Left ventricle myocardium superior (tissue), 1 donor: Measurements from ENCODE around the gene SSNA1. TPM values are rescaled to one million over a fixed set of nuclear protein-coding genes. Genes with fewer than 3 reads are reported as not detected.

Experiments
- ATAC-seq: fragments of 200-7000 bp; cut with Tn5 transposase; one replicate; pipeline ENCODE4 v1.9.1; 2020; ENCODE audit warnings: mild to moderate bottlenecking, moderate library complexity
- DNase-seq: peaks from one replicate; pipeline ENCODE4 v3.0.0-alpha.2; 2020
- intact Hi-C: fragments of 100-400 bp; cut with micrococcal nuclease; formaldehyde crosslinking; loops from one replicate; pipeline ENCODE4 v1.11.0; 2022
- long read RNA-seq: library from polyadenylated mRNA; unstranded; transcript quantifications from one replicate; pipeline ENCODE4 v2.0.0, GENCODE V29; 2021
- total RNA-seq: library from RNA; stranded (reverse); fragmentation: NEBNext Ultra II Directional; extraction: Animal tissue kit (Norgen Biotek cat#: 25700); gene quantifications from one replicate; pipeline ENCODE4 v1.2.1, GENCODE V29; 2021
- donor health status: DM: no; HTN: yes; CAD: no; lungs with severe emphysema.

SSNA1 gene, protein sequence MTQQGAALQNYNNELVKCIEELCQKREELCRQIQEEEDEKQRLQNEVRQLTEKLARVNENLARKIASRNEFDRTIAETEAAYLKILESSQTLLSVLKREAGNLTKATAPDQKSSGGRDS
- total RNA-seq, result 77.7 TPM
- long read RNA-seq, transcript SSNA1-201 (3 exons, 896 nt), result minor isoform, 60 of 170 reads
- long read RNA-seq, transcript SSNA1-202 (2 exons, 1,170 nt), result major isoform, 95 of 170 reads
- long read RNA-seq, partial matches to known transcripts, result 0 of 170 reads
- long read RNA-seq, other reads (novel, unspliced or antisense), result 13 of 170 reads

DNA sequence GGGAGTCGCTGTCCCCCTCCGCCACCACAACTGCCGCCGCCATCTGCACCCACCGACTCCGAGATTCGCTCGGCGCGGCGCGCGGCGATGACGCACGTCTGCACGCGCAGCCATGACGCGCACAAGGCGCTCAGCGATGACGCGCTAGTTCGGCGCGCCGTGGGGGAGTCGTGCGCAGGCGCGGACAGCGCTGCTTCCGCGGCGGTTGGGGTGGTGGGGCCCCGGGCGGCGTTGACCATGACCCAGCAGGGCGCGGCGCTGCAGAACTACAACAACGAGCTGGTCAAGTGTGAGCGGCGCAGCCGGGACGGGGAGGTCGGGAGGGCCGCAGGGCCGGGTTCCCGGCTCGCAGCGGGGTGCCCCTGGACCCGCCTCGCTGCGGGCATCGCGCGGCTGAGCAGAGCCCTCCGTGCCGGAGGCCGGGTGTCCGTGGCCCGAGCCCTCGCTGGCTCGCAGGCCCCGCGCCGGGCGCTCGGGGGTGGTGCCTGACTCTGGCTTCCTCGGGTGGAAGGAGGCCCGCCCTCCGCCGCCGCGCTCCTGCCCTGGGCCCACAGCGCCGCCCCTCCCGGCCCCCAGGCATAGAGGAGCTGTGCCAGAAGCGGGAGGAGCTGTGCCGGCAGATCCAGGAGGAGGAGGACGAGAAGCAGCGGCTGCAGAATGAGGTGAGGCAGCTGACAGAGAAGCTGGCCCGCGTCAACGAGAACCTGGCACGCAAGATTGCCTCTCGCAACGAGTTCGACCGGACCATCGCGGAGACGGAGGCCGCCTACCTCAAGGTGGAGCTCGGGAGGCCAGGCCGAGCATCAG, at the start of gene SSNA1, which contains the start of gene ANAPC2:
Gene SSNA1 (plus strand): TSS at position 187 of the 807 bp plus-strand sequence. CDS start 51 bp downstream, at position 238.
Gene ANAPC2 (minus strand): TSS at position 71 of the 807 bp plus-strand sequence. CDS start 28 bp downstream, at position 43.
- ATAC-seq (peak; percentile 90), DNase-seq (peak; percentile 98)
- intact Hi-C loops, result no loop called here

DNA sequence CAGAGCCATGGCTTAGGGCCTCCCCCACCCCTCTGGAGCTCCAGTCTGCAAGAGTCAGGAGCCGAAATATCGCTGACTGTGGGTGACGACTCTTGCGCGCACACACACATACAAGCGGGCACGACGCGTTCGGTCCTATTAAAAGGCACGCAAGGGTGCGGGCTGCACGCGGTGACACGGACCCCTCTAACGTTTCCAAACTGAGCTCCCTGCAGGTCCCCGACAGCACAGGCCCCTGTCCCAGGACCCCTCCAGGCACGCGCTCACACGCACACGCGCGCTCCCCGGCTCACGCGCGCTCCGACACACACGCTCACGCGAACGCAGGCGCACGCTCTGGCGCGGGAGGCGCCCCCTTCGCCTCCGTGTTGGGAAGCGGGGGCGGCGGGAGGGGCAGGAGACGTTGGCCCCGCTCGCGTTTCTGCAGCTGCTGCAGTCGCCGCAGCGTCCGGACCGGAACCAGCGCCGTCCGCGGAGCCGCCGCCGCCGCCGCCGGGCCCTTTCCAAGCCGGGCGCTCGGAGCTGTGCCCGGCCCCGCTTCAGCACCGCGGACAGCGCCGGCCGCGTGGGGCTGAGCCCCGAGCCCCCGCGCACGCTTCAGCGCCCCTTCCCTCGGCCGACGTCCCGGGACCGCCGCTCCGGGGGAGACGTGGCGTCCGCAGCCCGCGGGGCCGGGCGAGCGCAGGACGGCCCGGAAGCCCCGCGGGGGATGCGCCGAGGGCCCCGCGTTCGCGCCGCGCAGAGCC, 49.6 kb upstream of the SSNA1 start, which contains the start of gene GRIN1:
Gene GRIN1 (plus strand): TSS at position 433 of the 746 bp plus-strand sequence. CDS start 333 bp downstream, outside the sequence.
- ATAC-seq, result peak; percentile 86
- peak; percentile 68 for DNase-seq
- intact Hi-C loops, result no loop called here

DNA sequence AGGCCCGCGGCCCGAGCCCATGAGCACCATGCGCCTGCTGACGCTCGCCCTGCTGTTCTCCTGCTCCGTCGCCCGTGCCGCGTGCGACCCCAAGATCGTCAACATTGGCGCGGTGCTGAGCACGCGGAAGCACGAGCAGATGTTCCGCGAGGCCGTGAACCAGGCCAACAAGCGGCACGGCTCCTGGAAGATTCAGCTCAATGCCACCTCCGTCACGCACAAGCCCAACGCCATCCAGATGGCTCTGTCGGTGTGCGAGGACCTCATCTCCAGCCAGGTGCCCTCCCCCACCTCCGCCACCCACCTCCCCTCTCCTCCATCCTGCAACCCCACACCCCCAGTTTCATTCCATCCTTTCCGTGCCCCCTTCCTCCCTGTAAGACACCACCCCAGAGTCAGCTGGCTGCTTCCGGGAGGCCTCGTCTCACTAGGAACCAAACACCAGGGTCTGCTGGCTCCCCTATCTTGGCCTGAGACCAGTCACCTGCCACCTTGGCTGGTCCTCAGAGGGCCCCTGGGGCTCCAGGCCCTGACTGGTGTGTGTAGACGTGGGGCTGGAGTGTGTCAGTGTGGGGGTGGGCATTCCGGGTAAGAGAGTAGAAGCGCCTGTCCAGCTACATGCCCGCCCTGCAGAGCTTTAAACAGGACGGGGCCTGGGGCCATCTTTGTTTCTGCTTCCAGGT, 48.9 kb upstream of the SSNA1 start:
- no peak for DNase-seq
- ATAC-seq, result no peak
- intact Hi-C loops, result no loop called here

DNA sequence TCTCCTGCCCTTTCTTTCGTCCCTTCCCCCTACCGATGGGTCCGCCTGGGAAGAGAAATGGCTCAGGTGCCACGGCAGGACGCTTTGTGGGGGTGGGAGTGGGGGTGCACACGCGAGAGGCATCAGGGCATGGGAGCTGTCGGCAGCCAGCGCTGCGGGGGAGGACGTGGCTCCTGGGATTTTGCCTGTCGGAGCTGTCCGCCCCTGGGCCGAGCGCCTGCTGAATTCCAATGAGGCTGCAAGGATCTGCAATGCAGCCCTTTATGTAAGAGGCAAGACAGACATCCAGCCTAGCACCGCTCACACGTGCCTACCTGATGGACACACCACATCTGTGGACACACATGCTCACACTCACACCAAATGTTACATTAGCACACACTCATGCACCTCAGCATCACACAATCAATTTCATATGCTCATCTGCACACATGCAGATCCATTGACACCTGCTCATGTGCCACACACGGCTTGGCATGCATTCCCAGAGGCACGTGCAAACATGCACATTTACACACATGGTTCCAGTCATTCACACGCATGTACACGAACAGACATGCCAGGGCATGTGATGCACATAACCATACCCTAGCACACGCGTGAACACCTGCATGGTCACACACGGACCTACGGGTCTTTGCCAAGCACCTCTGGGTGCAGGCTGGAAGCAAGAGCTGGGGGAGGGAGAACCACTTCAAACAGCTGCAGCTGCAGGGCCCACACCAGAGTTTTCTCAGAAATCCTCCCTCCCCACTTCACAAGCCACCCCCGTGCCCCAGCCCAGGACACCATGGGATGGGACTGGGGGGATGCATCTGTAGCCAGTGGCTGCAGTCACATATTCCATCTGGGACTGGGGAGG, 48.1 kb upstream of the SSNA1 start:
- no peak for ATAC-seq
- DNase-seq, result no peak
- intact Hi-C loops, result no loop called here

DNA sequence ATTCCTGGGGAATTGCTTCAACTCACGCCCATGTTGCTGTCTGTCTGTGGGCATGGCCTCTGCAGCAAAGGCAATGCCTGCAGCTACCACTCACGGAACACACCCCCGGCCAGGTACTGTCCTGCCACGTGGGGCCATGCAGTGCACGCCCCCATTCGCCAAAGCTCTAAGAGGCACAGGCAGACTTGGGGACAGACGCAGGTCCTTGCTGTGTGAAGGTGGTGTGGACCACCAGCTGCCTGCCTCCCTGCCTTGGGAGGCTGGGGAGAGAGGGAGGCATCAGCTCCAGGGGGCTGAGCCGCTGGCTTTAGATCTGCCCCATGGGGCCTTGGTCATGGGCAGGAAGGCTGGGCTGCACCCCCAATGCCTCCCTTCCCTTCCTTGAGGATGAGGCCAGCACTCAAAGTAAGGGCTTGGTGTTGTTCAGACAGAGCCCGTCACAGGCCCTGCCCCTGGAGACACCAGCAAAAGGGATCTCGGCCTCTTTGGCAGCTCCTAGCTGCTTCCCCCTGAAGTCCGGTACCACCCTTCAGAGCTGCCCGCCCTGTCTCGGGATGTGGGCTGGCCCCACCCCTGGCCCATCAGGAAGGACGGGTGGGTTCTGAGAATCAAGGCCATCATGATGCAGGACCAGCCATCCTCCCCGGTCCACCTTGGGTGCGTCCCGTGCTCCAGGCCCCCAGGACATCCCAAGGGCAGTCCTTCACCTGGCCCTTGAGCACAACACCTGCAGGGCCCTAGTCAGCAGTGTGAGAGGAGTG, 47.2 kb upstream of the SSNA1 start:
- ATAC-seq, result no peak
- DNase-seq, result no peak
- intact Hi-C loops, result no loop called here

DNA sequence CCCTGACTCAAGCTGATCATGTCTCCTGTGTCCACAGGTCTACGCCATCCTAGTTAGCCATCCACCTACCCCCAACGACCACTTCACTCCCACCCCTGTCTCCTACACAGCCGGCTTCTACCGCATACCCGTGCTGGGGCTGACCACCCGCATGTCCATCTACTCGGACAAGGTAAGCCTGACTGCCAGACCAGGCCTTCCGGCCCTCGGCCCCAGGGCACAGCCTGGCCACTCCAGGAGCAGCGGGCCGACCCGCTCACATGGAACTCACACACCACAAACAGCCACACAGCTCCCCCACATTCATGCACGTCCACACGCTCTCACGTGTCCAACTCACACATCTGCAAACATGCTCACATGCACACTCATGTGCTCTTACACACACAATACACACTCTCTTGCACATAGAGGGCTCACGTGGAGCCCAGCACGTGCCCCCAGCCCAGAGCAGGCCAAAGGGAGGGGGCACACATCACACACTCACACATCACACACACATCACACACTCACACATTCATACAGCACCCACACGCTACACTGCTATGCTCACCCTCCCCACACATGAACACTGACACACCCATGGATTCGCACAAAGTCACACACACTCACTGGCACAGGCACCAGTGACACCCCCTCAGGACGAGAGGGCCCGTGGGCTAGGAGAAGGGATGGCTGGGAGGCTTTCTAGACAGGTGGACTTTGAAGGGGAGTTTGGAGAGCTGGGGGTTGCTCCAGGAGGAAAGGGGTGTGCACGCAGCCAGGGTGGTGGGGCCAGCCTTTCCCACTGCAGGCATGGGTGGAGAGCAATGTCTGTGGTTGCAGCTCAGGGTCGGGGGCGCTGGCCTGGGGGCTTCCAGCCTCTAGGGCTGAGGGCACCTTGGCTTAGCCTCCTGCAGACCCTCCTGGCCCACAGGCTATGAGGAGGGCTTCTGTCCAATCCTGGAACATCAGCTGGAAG, 46.2 kb upstream of the SSNA1 start:
- intact Hi-C loops, result no loop called here
- ATAC-seq, result no peak
- DNase-seq, result no peak

DNA sequence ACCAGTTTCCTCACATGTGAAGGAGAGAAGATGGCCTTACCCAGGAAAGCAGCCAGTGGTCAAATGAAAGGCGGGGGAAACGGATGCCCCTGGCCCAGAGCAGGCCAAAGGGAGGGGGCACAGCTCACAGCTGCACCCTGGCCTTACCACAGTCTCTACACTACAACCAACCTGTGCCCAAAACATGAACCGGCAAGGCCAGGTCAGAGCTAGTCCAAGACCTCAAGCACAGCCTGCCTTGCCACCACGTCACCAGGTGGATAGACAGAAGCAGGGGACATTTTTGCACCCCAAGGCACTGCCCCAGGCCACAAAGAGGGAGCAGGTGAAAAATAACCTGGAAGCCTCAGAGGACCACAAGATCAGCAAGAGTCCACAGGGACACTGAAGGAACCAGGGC, 45.0 kb upstream of the SSNA1 start:
- no peak for ATAC-seq
- no peak for DNase-seq
- intact Hi-C loops, result no loop called here

DNA sequence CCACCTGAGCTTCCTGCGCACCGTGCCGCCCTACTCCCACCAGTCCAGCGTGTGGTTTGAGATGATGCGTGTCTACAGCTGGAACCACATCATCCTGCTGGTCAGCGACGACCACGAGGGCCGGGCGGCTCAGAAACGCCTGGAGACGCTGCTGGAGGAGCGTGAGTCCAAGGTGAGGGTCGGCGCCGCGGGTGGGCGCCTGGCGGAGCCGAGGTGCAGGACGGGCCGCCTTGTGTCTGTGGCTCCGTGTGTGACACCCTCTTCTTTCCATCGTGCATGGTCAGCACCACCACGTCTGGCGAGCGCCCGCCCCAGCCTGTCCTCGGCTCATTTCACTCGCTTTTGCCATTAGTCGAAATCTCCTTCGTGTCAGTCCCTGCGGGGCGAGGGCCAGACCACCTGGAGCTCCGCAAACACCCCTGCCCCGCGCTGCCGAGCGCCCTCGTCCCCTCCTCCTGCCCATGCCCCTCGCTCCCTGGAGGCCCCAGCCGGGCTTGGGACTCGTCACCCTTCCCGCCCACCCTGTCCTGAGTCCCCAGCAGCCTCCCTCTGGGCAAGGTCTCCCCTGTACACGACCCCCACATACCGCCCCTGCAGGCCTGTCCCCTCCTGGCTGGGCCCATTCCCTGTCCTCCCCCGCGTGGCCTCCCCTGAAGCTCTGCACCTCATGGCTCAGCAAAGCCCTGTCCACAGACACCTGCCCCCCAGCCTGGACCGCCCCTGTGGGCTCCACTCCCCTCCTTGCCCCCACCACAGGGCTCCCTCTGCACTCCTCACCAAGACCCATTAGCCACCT, 42.5 kb upstream of the SSNA1 start:
- DNase-seq (no peak), ATAC-seq (no peak)
- intact Hi-C loops, result no loop called here

DNA sequence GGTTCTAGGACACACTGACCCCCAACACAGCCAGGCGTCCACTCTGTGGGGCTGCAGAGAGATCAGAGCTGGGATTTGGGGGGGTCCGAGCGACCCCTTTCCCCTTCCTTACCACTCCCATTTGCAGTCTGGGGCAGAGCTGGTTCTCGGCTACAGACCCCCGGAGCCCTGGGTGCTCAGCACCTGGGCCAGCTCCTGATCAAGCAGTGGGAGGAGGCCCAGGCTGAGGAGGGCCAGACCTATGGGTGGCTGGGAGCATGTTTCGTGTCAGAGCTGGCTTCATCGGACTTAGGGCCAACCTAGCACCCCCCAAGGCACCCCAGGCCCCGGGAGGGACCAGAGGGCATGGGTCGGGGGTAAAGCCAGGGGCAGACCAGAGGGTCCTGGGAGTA, 42.0 kb upstream of the SSNA1 start:
- ATAC-seq (no peak), DNase-seq (no peak)
- intact Hi-C loops, result no loop called here

DNA sequence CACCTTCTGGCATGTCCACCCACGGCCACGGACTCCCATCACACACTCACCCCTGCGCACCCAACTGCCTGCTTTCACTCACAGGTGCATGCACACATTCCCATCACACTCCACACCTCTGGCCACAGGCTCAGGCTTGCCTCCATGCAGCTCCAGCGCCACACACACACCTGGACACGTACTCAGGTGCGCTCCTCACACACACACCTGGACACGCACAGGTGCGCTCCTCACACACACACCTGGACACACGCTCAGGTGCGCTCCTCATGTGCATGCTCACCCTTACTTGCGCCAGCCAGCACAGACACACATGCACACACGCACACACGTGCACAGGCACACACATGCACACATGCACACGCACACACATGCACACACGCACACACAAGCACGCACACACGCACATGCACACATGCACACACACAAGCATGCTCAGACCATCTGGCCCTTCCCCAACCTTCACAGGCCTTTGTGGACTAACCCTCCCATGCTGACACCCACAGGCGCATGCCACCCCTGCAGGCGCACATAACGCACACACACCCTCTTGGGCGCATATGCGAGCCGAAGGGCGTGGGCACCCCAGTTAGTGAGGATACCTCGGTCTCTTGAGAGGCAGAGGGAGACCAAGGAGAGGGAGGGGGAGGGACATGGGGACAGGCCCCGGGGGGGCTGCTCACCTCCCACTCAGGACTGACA, 41.2 kb upstream of the SSNA1 start:
- intact Hi-C loops, result no loop called here
- no peak for DNase-seq
- no peak for ATAC-seq

DNA sequence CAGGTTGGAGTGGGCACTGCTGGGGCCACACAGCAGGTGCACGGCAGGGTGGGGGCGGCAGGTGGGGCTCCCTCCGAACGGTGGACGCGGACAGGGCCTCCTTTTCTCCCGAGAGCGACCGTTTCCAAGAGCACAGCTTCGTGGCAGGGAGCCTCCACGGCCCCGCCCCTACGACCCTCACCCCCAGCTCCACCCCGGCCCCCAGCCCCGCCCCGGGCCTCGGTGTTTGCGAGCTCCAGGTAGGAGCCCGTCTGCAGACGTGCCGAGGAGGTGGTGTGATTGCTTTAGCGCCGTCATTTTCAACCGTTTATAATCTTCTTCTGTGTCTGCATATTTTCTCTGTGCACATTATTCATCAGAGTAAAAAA, 40.7 kb upstream of the SSNA1 start:
- no peak for DNase-seq
- intact Hi-C loops, result no loop called here
- no peak for ATAC-seq

DNA sequence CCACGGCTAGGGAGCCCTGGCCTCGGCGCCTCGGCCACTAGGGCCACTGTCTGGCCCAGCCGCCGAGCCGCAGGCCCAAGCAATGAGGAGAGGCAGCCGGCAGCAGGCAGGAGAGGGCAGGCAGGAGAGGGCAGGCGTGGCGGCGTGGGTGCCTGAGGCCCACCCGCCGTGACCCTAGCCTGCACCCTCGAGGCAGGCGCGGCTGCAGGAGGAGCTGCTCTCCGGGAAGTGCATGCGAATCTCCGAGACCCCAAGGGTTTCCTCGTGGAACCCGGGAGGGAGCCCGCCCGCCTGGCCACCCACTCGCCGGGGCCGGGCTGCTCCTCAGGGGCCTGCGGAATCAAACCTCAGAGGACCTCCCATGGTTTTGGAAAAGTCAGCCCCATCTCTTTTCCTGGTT, 40.2 kb upstream of the SSNA1 start:
- intact Hi-C loops, result no loop called here
- ATAC-seq (no peak), DNase-seq (no peak)

DNA sequence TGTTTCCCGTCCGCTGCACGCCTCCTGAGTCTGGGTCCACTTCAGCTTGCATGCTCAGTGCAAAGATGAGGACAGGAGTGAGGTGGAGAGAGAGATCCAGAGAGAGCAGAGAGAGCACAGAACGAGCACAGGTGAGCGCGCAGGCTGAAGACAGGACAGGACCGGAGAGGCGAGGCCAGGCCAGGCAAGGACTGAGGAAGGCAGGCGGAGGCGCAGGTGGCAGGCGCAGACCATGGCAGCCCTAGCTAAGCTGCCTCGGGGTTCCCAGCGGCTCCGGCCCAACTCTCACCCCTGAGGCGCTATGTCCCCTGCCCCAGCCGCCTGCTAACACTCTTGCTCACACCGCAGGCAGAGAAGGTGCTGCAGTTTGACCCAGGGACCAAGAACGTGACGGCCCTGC, 39.8 kb upstream of the SSNA1 start:
- intact Hi-C loops, result no loop called here
- DNase-seq (no peak), ATAC-seq (no peak)

DNA sequence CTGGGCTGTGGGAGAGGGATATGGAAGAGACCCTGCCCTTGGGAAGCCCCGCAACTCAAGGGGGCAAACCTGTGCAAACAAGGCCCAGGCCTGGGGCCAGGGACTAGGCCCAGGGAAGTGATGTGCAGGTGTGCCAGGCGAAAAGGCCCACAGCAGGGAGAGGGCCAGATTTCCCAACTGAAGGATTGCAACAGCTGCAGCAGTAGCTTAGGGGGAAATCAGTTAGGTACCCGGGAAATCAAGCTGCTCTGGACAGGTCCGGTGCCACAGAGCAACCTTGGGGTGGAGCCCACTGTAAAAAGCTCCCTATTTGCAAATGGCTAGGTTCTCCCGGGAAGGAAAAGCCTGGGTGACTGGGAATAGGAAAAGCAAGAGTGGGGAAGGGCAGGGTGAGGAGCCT, 39.1 kb upstream of the SSNA1 start:
- DNase-seq (no peak), ATAC-seq (no peak)
- intact Hi-C loops, result no loop called here

DNA sequence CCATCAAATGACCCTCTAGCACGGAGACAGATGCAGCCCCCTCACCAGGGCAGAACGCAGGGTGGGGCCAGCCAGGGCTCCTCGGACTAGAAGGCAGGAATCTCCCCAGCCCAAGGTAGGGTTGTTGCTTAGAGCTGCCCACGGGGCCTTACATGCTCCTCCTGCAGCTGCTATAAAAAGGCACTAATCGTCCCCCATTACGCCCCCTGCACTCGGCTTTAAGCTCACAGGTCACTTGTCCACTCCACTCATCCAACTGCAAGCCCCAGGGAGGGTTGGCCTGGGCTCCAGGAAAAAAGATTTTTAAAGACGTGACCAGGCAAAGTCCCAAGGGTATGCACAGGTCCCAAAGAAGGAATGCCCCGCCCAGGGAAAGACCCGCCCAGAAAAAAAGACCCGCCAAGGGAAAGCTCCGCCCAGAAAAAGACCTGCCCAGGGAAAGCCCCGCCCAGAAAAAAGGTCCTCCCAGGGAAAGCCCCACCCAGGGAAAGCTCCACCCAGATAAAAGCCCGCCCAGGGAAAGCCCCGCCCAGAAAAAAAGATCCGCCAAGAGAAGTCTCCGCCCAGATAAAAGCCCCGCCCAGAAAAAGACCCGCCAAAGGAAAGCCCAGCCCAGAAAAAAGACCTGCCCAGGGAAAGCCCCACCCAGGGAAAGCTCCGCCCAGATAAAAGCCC, 38.4 kb upstream of the SSNA1 start:
- DNase-seq, result no peak
- ATAC-seq, result no peak
- intact Hi-C loops, result no loop called here
